Thyroid gland (tissue), 4 donors: ENCODE measurements around the gene CFL2.

Experiments used
- CTCF ChIP-seq, 6 experiments: fragments of 200-600 bp in 3 of 6; fragments of 450-650 bp in 3 of 6; sonication (generic) in 3 of 6; IDR thresholded peaks; one replicate each; pipeline ENCODE4 v1.5.1; 2016 to 2019; ENCODE audit warnings: antibody characterized with exemption in 6 of 6, mild to moderate bottlenecking in 2 of 6, inconsistent platforms in 1 of 6, moderate library complexity in 1 of 6
- POLR2A ChIP-seq, 2 donors: fragments of 450-650 bp; IDR thresholded peaks; one replicate each; pipeline ENCODE4 v1.6.1; 2017; ENCODE audit warnings: antibody characterized with exemption in 2 of 2, mild to moderate bottlenecking in 2 of 2, moderate library complexity in 1 of 2

- TF ChIP-seq CTCF (IDR thresholded peaks at IDR 0.05) (no peak), POLR2A (IDR thresholded peaks at IDR 0.05) (no peak)
These were observed 14.3 kb downstream of the CFL2 start for GRCh38 chr14:34699873-34700621.
